Duodenal mucosa (tissue), 2 donors: ENCODE measurements around the gene KPNA2.
"Not testable (repeated sequence)": the region's sequence is repeated elsewhere in the genome, so short reads cannot be mapped to it uniquely, and the experiment has no call there.

Experiments
- H3K27ac ChIP-seq: one replicate; pipeline ENCODE4 v1.7.0; 2013; ENCODE audit warnings: low read depth, low read length
- H3K27me3 ChIP-seq, 2 donors: one replicate each; pipeline ENCODE4 v1.7.0; 2013; ENCODE audit warnings: low read length in 2 of 2, control low read depth in 1 of 2; ENCODE audit not compliant: insufficient read depth in 2 of 2, control insufficient read depth in 1 of 2
- H3K36me3 ChIP-seq, 2 donors: one replicate each; pipeline ENCODE4 v1.7.0; 2013; ENCODE audit warnings: low read length in 2 of 2, control low read depth in 1 of 2; ENCODE audit not compliant: insufficient read depth in 2 of 2, control insufficient read depth in 1 of 2
- H3K4me1 ChIP-seq, 2 donors: one replicate each; pipeline ENCODE4 v1.7.0; 2013; ENCODE audit warnings: low read length in 2 of 2, control low read depth in 1 of 2; ENCODE audit not compliant: insufficient read depth in 2 of 2, control insufficient read depth in 1 of 2
- H3K4me3 ChIP-seq, 2 donors: one replicate each; pipeline ENCODE4 v1.7.0; 2013; ENCODE audit warnings: low read length in 2 of 2, low read depth in 1 of 2
- H3K9ac ChIP-seq, 2 donors: one replicate each; pipeline ENCODE4 v1.7.0; 2013; ENCODE audit warnings: low read length in 2 of 2, low read depth in 1 of 2
- H3K9me3 ChIP-seq, 2 donors: one replicate each; pipeline ENCODE4 v1.7.0; 2013; ENCODE audit warnings: low read length in 2 of 2, control low read depth in 1 of 2; ENCODE audit not compliant: control insufficient read depth in 1 of 2

Gene KPNA2

DNA sequence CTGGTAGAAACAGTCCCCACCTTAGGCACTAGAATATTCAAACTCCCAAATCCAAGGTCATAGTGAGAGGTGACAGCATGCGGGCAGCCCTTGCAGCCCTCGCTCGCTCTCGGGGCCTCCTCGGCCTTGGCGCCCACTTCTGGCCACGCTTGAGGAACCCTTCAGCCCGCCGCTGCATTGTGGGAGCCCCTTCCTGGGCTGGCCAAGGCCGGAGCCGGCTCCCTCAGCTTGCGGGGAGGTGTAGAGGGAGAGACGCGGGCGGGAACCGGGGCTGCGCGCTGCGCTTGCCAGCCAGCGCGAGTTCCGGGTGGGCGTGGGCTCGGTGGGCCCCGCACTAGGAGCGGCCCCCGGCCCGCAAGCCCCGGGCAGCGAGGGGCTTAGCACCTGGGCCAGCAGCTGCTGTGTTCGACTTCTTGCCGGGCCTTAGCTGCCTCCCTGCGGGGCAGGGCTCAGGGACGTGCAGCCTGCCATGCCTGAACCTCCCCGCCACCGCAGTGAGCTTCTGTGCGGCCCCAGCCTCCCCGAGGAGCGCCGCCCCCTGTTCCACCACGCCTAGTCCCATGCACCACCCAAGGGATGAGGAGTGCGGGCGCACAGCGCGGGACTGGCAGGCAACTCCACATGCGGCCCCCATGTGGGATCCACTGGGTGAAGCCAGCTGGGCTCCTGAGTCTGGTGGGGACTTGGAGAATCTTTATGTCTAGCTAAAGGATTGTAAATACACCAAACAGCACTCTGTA, 45.0 kb downstream of the KPNA2 start:
- peaks cover 5% of the 10 kb centered on the region in 2 donors for H3K4me1 ChIP-seq
- H3K36me3 ChIP-seq, result no peaks in the 10 kb centered on the region
- H3K9me3 ChIP-seq, result no peaks in the 10 kb centered on the region
- H3K27ac ChIP-seq, result no peak overlapping the region
- H3K9ac ChIP-seq, result no peak overlapping the region
- no peaks in the 10 kb centered on the region for H3K27me3 ChIP-seq
- H3K4me3 ChIP-seq, result no peak overlapping the region

DNA sequence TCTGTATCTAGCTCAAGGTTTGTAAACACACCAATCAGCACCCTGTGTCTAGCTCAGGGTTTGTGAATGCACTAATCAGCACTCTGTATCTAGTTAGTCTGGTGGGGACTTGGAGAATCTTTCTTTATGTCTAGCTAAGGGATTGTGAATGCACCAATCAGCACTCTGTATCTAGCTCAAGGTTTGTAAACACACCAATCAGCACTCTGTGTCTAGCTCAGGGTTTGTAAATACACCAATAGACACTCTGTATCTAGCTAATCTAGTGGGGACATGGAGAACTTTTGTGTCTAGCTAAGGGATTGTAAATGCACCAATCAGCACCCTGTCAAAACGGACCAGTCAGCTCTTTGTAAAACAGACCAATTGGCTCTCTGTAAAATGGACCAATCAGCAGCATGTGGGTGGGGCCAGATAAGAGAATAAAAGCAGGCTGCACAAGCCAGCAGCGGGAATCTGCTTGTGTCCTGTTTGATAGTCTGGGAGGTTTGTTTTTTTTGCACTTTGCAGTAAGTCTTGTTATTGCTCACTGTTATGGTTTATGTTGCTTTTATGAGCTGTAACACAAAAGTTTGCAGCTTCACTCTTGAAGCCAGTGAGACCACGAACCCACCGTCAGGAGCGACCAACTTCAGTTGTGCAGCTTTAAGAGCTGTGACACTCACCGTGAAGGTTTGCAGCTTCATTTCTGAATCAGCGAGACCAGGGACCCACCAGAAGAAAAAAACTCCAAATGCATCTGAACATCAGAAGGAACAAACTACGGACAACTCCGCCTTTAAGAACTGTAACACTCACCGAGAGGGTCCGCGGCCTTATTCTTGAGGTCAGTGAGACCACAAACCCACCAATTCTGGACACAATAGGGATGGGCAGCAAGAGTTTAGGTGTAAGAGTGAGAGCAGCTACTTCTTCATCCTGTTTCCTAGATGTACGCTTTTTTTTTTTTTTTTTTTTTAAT, 46.0 kb downstream of the KPNA2 start:
- not testable (repeated sequence) for H3K36me3 ChIP-seq, H3K4me3 ChIP-seq, H3K9me3 ChIP-seq, H3K9ac ChIP-seq, H3K27ac ChIP-seq, H3K27me3 ChIP-seq
- H3K4me1 ChIP-seq, result peaks cover 11 to 15% of the 10 kb centered on the region in 2 donors

- Histone ChIP-seq H3K4me1 (peaks cover 15 to 18% of the 10 kb centered on the region in 2 donors), H3K36me3 (no peaks in the 10 kb centered on the region), H3K4me3 (peak overlapping the region; percentile 45 to 61), H3K27ac (peak overlapping the region; percentile 36), H3K27me3 (no peaks in the 10 kb centered on the region), H3K9ac (peak overlapping the region; percentile 25 to 27), H3K9me3 (no peaks in the 10 kb centered on the region)
Measured at GRCh38 chr17:68085771-68086381, 50.3 kb downstream of the KPNA2 start.

- not testable (repeated sequence) for H3K36me3 ChIP-seq, H3K9ac ChIP-seq, H3K9me3 ChIP-seq, H3K27me3 ChIP-seq, H3K27ac ChIP-seq
- H3K4me1 ChIP-seq, result peaks cover 15 to 18% of the 10 kb centered on the region in 2 donors
- H3K4me3 ChIP-seq, result peak overlapping the region in 1 of 2 donors; percentile 35
Measured at GRCh38 chr17:68086666-68087065, 51.1 kb downstream of the KPNA2 start.

GRCh38 chr17:68087131-68087623, 51.6 kb downstream of the KPNA2 start:
- H3K36me3 ChIP-seq, H3K27me3 ChIP-seq, H3K9me3 ChIP-seq, H3K27ac ChIP-seq, H3K9ac ChIP-seq, H3K4me3 ChIP-seq: not testable (repeated sequence)
- H3K4me1 ChIP-seq, result peaks cover 15 to 18% of the 10 kb centered on the region in 2 donors

DNA sequence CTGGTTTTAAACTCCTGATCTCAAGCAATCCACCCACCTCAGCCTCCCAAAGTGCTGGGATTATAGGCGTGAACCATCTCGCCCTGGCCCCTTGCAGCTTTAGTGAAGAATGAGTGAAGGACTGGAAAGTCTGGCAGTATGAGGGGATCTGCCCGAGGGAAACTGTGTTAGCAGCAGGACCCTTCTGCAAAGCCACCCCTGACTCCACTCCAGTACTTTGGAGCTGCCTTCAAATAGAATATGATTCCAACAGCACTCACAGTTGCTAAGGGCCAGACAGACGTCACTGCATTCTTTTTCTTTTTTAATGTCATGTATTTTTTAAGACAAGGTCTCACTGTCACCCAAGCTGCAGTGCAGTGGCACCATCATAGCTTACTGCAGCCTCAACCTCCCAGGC, 52.3 kb downstream of the KPNA2 start:
- Histone ChIP-seq H3K27ac (no peak overlapping the region), H3K9me3 (no peaks in the 10 kb centered on the region), H3K4me3 (no peak overlapping the region), H3K36me3 (no peaks in the 10 kb centered on the region), H3K9ac (no peak overlapping the region), H3K4me1 (peaks cover 15 to 18% of the 10 kb centered on the region in 2 donors), H3K27me3 (no peaks in the 10 kb centered on the region)

DNA sequence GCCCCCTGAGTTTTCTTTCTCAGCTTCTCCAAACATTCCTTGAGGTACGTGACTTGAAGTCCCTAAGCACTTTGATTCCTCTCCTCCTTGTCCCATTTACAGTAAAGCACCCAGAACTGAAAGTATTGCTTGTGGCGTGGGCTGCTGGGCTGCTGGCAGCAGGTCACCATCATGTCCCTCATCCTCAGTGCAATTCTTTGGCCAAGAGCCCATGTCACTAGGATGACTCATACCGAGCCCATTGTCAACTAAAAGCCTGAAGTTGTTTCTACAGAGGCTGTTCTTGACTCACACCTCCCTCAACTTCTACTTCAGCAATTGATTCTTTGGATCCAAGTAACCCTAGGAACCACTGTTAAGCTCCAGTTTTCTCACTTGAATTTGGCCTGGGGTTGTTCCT, 54.3 kb downstream of the KPNA2 start:
- H3K4me1 ChIP-seq, result peaks cover 15 to 18% of the 10 kb centered on the region in 2 donors
- H3K36me3 ChIP-seq, result no peaks in the 10 kb centered on the region
- no peak overlapping the region for H3K9ac ChIP-seq
- H3K9me3 ChIP-seq, result no peaks in the 10 kb centered on the region
- H3K27me3 ChIP-seq, result no peaks in the 10 kb centered on the region
- no peak overlapping the region for H3K27ac ChIP-seq
- H3K4me3 ChIP-seq, result no peak overlapping the region

GRCh38 chr17:68094481-68095078, 59.0 kb downstream of the KPNA2 start:
- Histone ChIP-seq H3K27ac (no peak overlapping the region), H3K9me3 (no peaks in the 10 kb centered on the region), H3K27me3 (no peaks in the 10 kb centered on the region), H3K4me1 (no peaks in the 10 kb centered on the region), H3K36me3 (no peaks in the 10 kb centered on the region), H3K9ac (no peak overlapping the region), H3K4me3 (no peak overlapping the region)

DNA sequence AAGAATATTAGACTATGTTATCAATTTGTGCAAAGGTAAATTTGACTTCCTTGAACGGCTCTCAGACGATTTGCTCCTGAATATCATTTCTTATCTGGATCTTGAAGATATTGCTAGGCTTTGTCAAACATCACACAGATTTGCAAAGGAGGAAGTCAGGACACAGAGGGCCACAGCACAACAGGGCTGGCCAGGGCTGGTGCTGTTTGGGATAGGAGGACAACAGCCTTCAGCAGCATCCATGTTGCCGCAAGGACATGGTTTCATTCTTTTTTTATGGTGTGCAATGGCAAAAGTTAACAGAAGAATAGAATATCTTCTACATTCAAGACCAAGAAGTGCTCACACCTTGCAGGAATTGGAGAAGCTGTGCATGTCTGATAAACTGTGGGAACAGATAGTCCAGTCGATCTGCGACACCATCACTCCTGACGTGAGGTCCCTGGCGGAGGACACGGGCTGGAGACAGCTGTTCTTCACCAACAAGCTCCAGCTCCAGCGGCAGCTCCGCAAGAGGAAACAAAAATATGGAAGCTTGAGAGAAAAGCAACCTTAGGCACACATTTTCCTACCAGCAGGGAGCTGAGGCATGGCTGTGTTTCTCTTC, 59.8 kb downstream of the KPNA2 start:
- no peaks in the 10 kb centered on the region for H3K4me1 ChIP-seq
- no peaks in the 10 kb centered on the region for H3K36me3 ChIP-seq
- no peak overlapping the region for H3K27ac ChIP-seq
- no peak overlapping the region for H3K4me3 ChIP-seq
- H3K9me3 ChIP-seq, result no peaks in the 10 kb centered on the region
- no peaks in the 10 kb centered on the region for H3K27me3 ChIP-seq
- H3K9ac ChIP-seq, result no peak overlapping the region
